Esophagus squamous epithelium (tissue), 5 donors: ENCODE data around the gene KIAA0408. TPM values are rescaled to one million over a fixed set of nuclear protein-coding genes. Genes with fewer than 3 reads are reported as not detected.

Experiments
- DNase-seq: peaks from one replicate; lab custom pipeline; 2025; lab: John Stamatoyannopoulos, UW
- H3K27ac ChIP-seq, 4 donors: fragments of 200-600 bp; sonication (generic); one replicate each; pipeline ENCODE4 v1.5.1; 2016 to 2019; ENCODE audit warnings: mild to moderate bottlenecking in 1 of 4
- H3K27me3 ChIP-seq, 4 donors: fragments of 200-600 bp; sonication (generic); 1 replicate in 3 of 4; 2 replicates in 1 of 4; pipeline versions ENCODE4 v1.5.1 to v1.6.0; 2017 to 2021; ENCODE audit warnings: antibody characterized with exemption in 1 of 4
- H3K36me3 ChIP-seq, 3 donors: fragments of 200-600 bp; sonication (generic); one replicate each; pipeline ENCODE4 v1.5.1; 2016 to 2019
- H3K4me1 ChIP-seq, 3 donors: fragments of 200-600 bp; sonication (generic); one replicate each; pipeline ENCODE4 v1.5.1; 2017 to 2019
- H3K4me3 ChIP-seq, 4 donors: fragments of 200-600 bp; sonication (generic); 1 replicate in 3 of 4; 2 replicates in 1 of 4; pipeline ENCODE4 v1.5.1; 2016 to 2019; ENCODE audit warnings: mild to moderate bottlenecking in 2 of 4, moderate library complexity in 1 of 4
- H3K9me3 ChIP-seq, 3 donors: fragments of 200-600 bp; sonication (generic); one replicate each; pipeline ENCODE4 v1.5.1; 2016 to 2019
- POLR2A ChIP-seq, 4 donors: fragments of 450-650 bp; IDR thresholded peaks; one replicate each; pipeline ENCODE4 v1.6.1; 2017; ENCODE audit warnings: antibody characterized with exemption in 4 of 4, mild to moderate bottlenecking in 4 of 4, moderate library complexity in 3 of 4
- WGBS, 2 donors: methylation state at CpG; one replicate each; pipeline ENCODE4 v1.1.5; 2018; 5-methylcytosine and 5-hydroxymethylcytosine counted together
- intact Hi-C: fragments of 100-400 bp; cut with DNase I; formaldehyde crosslinking; loops from one replicate; pipeline ENCODE4 v1.15.0; 2022
- total RNA-seq, 4 donors: library from RNA; depleted of rRNA; stranded (reverse); fragments of >200 nt; gene quantifications; one replicate each; pipeline ENCODE4 v1.1.0, GENCODE V29; 2016
- TF ChIP-seq, protein P1 (sequence below), 6 experiments: fragments of 450-650 bp in 4 of 6; fragments of 200-600 bp in 2 of 6; sonication (generic) in 2 of 6; IDR thresholded peaks; one replicate each; pipeline ENCODE4 v1.5.1; 2016 to 2019; ENCODE audit warnings: antibody characterized with exemption in 6 of 6, mild to moderate bottlenecking in 4 of 6, moderate library complexity in 4 of 6
- donor health status: DM: yes; HTN: yes; CAD: no.

KIAA0408 gene
- total RNA-seq, 4 donors from 2014 or later: 0.34 to 16.4 (median 2.0) TPM

DNA sequence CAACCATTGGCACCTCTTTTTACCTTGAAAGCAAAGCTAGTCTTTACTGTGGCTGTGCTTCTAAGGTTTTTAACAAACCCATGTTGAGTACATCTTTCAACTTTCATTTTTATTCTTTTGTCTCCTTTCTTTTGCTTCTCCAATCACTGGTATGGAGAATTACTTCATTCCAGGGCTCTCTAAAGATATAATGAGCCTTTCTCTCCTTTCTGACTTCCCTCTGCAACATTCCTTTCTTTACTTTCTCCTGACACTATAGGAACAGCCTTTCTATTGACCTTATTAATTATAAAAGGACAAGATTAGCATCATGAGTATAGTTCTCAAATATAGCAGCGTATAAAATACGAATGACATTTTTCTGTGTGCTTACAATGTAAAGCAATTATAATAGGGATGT is 23.1 kb upstream of the KIAA0408 start:
- TF ChIP-seq, protein P1, sequence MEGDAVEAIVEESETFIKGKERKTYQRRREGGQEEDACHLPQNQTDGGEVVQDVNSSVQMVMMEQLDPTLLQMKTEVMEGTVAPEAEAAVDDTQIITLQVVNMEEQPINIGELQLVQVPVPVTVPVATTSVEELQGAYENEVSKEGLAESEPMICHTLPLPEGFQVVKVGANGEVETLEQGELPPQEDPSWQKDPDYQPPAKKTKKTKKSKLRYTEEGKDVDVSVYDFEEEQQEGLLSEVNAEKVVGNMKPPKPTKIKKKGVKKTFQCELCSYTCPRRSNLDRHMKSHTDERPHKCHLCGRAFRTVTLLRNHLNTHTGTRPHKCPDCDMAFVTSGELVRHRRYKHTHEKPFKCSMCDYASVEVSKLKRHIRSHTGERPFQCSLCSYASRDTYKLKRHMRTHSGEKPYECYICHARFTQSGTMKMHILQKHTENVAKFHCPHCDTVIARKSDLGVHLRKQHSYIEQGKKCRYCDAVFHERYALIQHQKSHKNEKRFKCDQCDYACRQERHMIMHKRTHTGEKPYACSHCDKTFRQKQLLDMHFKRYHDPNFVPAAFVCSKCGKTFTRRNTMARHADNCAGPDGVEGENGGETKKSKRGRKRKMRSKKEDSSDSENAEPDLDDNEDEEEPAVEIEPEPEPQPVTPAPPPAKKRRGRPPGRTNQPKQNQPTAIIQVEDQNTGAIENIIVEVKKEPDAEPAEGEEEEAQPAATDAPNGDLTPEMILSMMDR (IDR thresholded peaks at IDR 0.05): no peak
- no peak for TF ChIP-seq POLR2A (IDR thresholded peaks at IDR 0.05)
- DNase-seq: no peak
- peaks cover 3 to 14% (median 5%) of the 10 kb centered on the region in 3 donors for H3K4me1 ChIP-seq
- no peaks in the 10 kb centered on the region for H3K36me3 ChIP-seq
- intact Hi-C loops: no loop called here
- H3K9me3 ChIP-seq: no peaks in the 10 kb centered on the region
- H3K27ac ChIP-seq: no peak overlapping the region
- WGBS, 2 donors: 84 to 96% methylated on average over 2 of the region's 2 CpGs
- H3K27me3 ChIP-seq: no peaks in the 10 kb centered on the region
- no peak overlapping the region for H3K4me3 ChIP-seq

GRCh38 chr6:127481628-127482027 is 22.4 kb upstream of the KIAA0408 start:
- WGBS, 2 donors: 46 to 75% methylated on average over 4 of the region's 4 CpGs

GRCh38 chr6:127481111-127481510 is 21.9 kb upstream of the KIAA0408 start:
- Histone ChIP-seq H3K36me3 (peaks cover 0 to under 1% (median 0%) of the 10 kb centered on the region in 3 donors), H3K9me3 (no peaks in the 10 kb centered on the region), H3K4me3 (no peak overlapping the region), H3K27me3 (no peaks in the 10 kb centered on the region), H3K27ac (no peak overlapping the region), H3K4me1 (peaks cover 3 to 14% (median 5%) of the 10 kb centered on the region in 3 donors)
- no peak for DNase-seq
- intact Hi-C loops: no loop called here
- TF ChIP-seq, protein P1 (IDR thresholded peaks at IDR 0.05): no peak
- TF ChIP-seq POLR2A (IDR thresholded peaks at IDR 0.05): no peak
- WGBS, 2 donors: 67 to 71% methylated on average over 2 of the region's 2 CpGs

More at GRCh38 chr6:127481628-127482027, 22.4 kb upstream of the KIAA0408 start:
- TF ChIP-seq POLR2A (IDR thresholded peaks at IDR 0.05): no peak
- TF ChIP-seq, protein P1 (IDR thresholded peaks at IDR 0.05): no peak
- H3K4me3 ChIP-seq: no peak overlapping the region
- intact Hi-C loops: no loop called here
- H3K27ac ChIP-seq: no peak overlapping the region
- no peaks in the 10 kb centered on the region for H3K36me3 ChIP-seq
- no peaks in the 10 kb centered on the region for H3K27me3 ChIP-seq
- H3K4me1 ChIP-seq: peaks cover 3 to 14% (median 5%) of the 10 kb centered on the region in 3 donors
- no peaks in the 10 kb centered on the region for H3K9me3 ChIP-seq
- no peak for DNase-seq

GRCh38 chr6:127477658-127478057 is 18.5 kb upstream of the KIAA0408 start:
- no peaks in the 10 kb centered on the region for H3K27me3 ChIP-seq

DNA sequence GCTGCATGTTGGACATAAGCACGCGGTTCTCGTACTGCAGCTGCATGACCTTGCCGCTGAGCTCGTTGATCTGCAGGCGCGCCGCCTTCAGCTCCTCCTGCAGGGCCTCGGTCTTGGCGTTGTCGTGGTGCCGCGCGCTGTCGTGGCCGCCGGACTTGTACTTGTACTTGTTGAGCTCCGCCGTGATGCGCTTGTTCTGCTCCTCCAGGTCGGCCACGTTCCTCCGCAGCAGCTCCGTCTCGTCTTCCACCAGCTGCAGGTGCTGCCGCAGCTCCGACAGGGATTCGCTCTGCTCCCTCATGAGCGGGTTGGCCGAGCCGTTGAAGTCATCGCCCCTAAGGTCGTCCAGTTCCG is 16.6 kb upstream of the KIAA0408 start:
- H3K4me1 ChIP-seq: no peaks in the 10 kb centered on the region
- H3K27me3 ChIP-seq: no peaks in the 10 kb centered on the region
- no peaks in the 10 kb centered on the region for H3K9me3 ChIP-seq
- TF ChIP-seq POLR2A (IDR thresholded peaks at IDR 0.05): no peak
- TF ChIP-seq, protein P1 (IDR thresholded peaks at IDR 0.05): no peak
- WGBS, 2 donors: 89 to 92% methylated on average over 21 to 28 of the region's 34 CpGs
- no peak overlapping the region for H3K27ac ChIP-seq
- DNase-seq: no peak
- no peak overlapping the region for H3K4me3 ChIP-seq
- intact Hi-C loops: no loop called here
- H3K36me3 ChIP-seq: peaks cover 0 to 3% (median 0%) of the 10 kb centered on the region in 3 donors

More at GRCh38 chr6:127477658-127478057, 18.5 kb upstream of the KIAA0408 start:
- WGBS, 2 donors: 75 to 100% methylated on average over 1 of the region's 1 CpG
- no peak for DNase-seq
- Histone ChIP-seq H3K4me1 (no peaks in the 10 kb centered on the region), H3K36me3 (peaks cover 0 to 3% (median 0%) of the 10 kb centered on the region in 3 donors), H3K27ac (no peak overlapping the region), H3K9me3 (no peaks in the 10 kb centered on the region), H3K4me3 (no peak overlapping the region)
- TF ChIP-seq, protein P1 (IDR thresholded peaks at IDR 0.05): no peak
- no peak for TF ChIP-seq POLR2A (IDR thresholded peaks at IDR 0.05)
- intact Hi-C loops: no loop called here
